Smooth muscle cell (in vitro differentiated cells): ENCODE results near the gene DCLK1. TPM values are rescaled to one million over a fixed set of nuclear protein-coding genes. Genes with fewer than 3 reads are reported as not detected.

Experiments used
- DNase-seq: peaks from one replicate; lab custom pipeline; 2025; ENCODE audit not compliant: unreplicated experiment; lab: John Stamatoyannopoulos, UW
- H2AFZ ChIP-seq: fragments of 200-600 bp; sonication (generic); 2 replicates; pipeline ENCODE4 v1.6.0; 2016; ENCODE audit warnings: antibody characterized with exemption, low read depth, mild to moderate bottlenecking
- H3F3A ChIP-seq: fragments of 200-600 bp; sonication (generic); 2 replicates; pipeline ENCODE4 v1.6.0; 2017; ENCODE audit warnings: antibody characterized with exemption, low read depth
- H3K27ac ChIP-seq: fragments of 200-600 bp; sonication (generic); 2 replicates; pipeline ENCODE4 v1.5.1; 2016; ENCODE audit warnings: low read depth, mild to moderate bottlenecking
- H3K27me3 ChIP-seq: fragments of 200-600 bp; sonication (generic); 2 replicates; pipeline ENCODE4 v1.6.1; 2016; ENCODE audit warnings: low read depth, mild to moderate bottlenecking
- H3K36me3 ChIP-seq: fragments of 200-600 bp; sonication (generic); 2 replicates; pipeline ENCODE4 v1.5.1; 2016; ENCODE audit warnings: low read depth
- H3K4me1 ChIP-seq: fragments of 200-600 bp; sonication (generic); 2 replicates; pipeline ENCODE4 v1.5.1; 2016; ENCODE audit warnings: low read depth
- H3K4me2 ChIP-seq: fragments of 200-600 bp; sonication (generic); 2 replicates; pipeline ENCODE4 v1.6.0; 2016; ENCODE audit warnings: mild to moderate bottlenecking
- H3K4me3 ChIP-seq: fragments of 200-600 bp; sonication (generic); 2 replicates; pipeline ENCODE4 v1.5.1; 2016; ENCODE audit warnings: mild to moderate bottlenecking
- H3K79me2 ChIP-seq: fragments of 200-600 bp; sonication (generic); 2 replicates; pipeline ENCODE4 v1.6.0; 2016; ENCODE audit warnings: low read depth, mild to moderate bottlenecking
- H3K9ac ChIP-seq: fragments of 200-600 bp; sonication (generic); 2 replicates; pipeline ENCODE4 v1.6.0; 2016; ENCODE audit warnings: low read depth
- H3K9me3 ChIP-seq: fragments of 200-600 bp; sonication (generic); replicated peaks from 2 replicates; pipeline ENCODE4 v1.5.1; 2016; ENCODE audit warnings: low read depth
- H4K20me1 ChIP-seq: fragments of 200-600 bp; sonication (generic); 2 replicates; pipeline ENCODE4 v1.6.0; 2016; ENCODE audit warnings: low read depth
- WGBS: methylation state at CpG from one replicate; pipeline ENCODE4 v1.1.7; 2016; ENCODE audit warnings: low lambda C conversion rate; 5-methylcytosine and 5-hydroxymethylcytosine counted together
- polyA plus RNA-seq: library from polyadenylated mRNA; unstranded; fragments of >200 nt; fragmentation: Nextera tagmentation; extraction: Ambion mirVana; gene quantifications from 2 replicates; pipeline ENCODE4 v1.2.1, GENCODE V29; 2016
- total RNA-seq: library from RNA; depleted of rRNA; stranded (reverse); fragments of >200 nt; gene quantifications from 2 replicates; pipeline ENCODE4 v1.2.3, GENCODE V29; 2014
- TF ChIP-seq, protein P1 (sequence below): fragments of 200-600 bp; sonication (generic); IDR thresholded peaks from 2 replicates; pipeline ENCODE4 v1.5.1; 2017; ENCODE audit warnings: borderline replicate concordance, mild to moderate bottlenecking, antibody characterized with exemption; ENCODE audit not compliant: insufficient read depth, poor library complexity, severe bottlenecking

DCLK1 gene
- total and polyA plus RNA-seq, 2 experiments from 2014 or later: 0.72 TPM; not detected in 1

DNA sequence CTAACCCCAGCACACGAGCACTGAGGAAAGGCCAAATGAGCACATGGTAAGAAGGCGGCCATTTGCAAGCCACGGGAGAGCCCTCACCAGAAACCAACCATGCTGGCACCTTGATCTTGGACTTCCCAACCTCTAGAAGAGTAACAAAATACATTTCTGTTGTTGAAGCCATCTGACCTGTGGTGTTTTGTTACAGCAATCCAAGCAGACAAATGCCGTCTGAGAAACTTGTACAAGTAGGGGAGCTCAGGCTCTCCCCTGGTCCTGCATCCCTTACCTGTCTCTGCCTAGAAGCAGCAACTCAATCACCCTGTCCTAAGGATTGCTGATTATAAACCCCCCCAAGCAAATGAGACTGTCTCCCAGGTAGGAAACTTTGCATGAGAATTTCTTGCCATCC, 399.7 kb downstream of the DCLK1 start:
- Histone ChIP-seq H3K4me2 (no peak overlapping the region), H3K9ac (no peak overlapping the region), H3K79me2 (no peaks in the 10 kb centered on the region), H2AFZ (no peak overlapping the region), H3K4me1 (peaks cover 4% of the 10 kb centered on the region), H3K9me3 (no peaks in the 10 kb centered on the region), H3F3A (no peaks in the 10 kb centered on the region), H3K4me3 (no peak overlapping the region), H3K27me3 (no peaks in the 10 kb centered on the region), H3K27ac (no peak overlapping the region), H3K36me3 (no peaks in the 10 kb centered on the region), H4K20me1 (no peaks in the 10 kb centered on the region)
- WGBS: 96% methylated on average over 4 of the region's 4 CpGs
- TF ChIP-seq, protein P1, sequence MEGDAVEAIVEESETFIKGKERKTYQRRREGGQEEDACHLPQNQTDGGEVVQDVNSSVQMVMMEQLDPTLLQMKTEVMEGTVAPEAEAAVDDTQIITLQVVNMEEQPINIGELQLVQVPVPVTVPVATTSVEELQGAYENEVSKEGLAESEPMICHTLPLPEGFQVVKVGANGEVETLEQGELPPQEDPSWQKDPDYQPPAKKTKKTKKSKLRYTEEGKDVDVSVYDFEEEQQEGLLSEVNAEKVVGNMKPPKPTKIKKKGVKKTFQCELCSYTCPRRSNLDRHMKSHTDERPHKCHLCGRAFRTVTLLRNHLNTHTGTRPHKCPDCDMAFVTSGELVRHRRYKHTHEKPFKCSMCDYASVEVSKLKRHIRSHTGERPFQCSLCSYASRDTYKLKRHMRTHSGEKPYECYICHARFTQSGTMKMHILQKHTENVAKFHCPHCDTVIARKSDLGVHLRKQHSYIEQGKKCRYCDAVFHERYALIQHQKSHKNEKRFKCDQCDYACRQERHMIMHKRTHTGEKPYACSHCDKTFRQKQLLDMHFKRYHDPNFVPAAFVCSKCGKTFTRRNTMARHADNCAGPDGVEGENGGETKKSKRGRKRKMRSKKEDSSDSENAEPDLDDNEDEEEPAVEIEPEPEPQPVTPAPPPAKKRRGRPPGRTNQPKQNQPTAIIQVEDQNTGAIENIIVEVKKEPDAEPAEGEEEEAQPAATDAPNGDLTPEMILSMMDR: no peak
- no peak for DNase-seq

DNA sequence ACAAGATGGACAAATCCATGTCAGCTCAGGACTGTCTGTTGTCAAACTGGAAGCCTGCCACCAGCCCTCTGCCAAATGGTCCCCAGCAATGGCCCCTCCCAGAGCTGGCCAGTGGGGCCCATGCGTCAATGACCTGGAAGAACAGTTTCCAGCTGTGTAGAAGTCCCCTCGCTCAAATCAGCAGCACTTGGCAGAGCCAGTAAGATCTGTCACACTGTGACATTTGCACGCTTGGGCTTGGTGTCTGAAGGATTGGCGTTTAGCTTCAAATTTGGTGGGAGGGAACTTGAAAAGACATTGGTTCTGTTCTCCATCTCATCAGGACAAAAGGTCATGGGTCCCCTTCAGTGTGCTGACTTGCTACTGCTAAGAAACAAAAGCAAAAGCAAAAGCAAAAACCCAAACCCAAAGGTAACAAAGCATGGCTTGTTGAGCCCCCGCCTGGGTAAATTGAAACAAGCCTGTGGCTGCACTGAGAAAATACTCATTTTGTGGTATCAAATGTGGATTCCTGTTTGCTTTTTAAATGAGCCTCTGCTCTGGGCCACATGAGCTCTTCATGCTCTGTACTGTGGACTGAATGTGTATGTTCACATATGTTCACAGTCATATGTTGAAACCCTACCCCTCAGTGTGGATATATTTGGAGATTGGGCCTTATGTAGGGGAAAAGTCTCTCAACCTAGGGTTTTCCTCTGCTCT, 401.1 kb downstream of the DCLK1 start:
- Histone ChIP-seq H2AFZ (no peak overlapping the region), H3K4me1 (peaks cover 4% of the 10 kb centered on the region), H3K27me3 (no peaks in the 10 kb centered on the region), H3K36me3 (no peaks in the 10 kb centered on the region), H3K4me3 (no peak overlapping the region), H3K4me2 (no peak overlapping the region), H3K79me2 (no peaks in the 10 kb centered on the region), H3K9me3 (no peaks in the 10 kb centered on the region), H3F3A (no peaks in the 10 kb centered on the region), H3K27ac (no peak overlapping the region), H4K20me1 (no peaks in the 10 kb centered on the region), H3K9ac (no peak overlapping the region)
- DNase-seq: no peak
- 87% methylated on average over 5 of the region's 5 CpGs for WGBS
- TF ChIP-seq, protein P1: no peak

DNA sequence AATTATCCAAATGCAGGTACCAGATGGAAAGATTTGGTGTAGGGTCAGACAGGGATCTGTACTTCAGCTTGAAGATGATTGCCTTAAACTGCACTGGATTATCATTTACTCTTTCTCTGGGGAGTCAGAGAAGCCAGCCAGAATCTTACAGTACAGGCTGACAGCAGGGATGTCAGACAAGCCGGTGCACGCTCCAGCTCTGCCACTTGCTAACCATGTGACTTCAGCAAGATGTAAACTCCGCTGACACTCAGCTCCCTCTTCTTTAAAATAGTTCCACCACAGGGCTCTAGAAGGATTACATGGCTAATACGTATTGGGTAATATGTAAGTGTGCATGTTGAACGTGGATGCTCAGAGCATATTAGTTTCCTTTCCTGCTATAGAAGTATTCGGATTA, 403.3 kb downstream of the DCLK1 start:
- Histone ChIP-seq H3K27me3 (no peaks in the 10 kb centered on the region), H3K4me3 (no peak overlapping the region), H3K4me1 (no peaks in the 10 kb centered on the region), H3K4me2 (no peak overlapping the region), H3F3A (no peaks in the 10 kb centered on the region), H3K79me2 (no peaks in the 10 kb centered on the region), H3K9me3 (no peaks in the 10 kb centered on the region), H3K27ac (no peak overlapping the region), H3K36me3 (no peaks in the 10 kb centered on the region), H2AFZ (no peak overlapping the region), H4K20me1 (no peaks in the 10 kb centered on the region), H3K9ac (no peak overlapping the region)
- 50% methylated on average over 6 of the region's 6 CpGs for WGBS
- TF ChIP-seq, protein P1: no peak
- no peak for DNase-seq

DNA sequence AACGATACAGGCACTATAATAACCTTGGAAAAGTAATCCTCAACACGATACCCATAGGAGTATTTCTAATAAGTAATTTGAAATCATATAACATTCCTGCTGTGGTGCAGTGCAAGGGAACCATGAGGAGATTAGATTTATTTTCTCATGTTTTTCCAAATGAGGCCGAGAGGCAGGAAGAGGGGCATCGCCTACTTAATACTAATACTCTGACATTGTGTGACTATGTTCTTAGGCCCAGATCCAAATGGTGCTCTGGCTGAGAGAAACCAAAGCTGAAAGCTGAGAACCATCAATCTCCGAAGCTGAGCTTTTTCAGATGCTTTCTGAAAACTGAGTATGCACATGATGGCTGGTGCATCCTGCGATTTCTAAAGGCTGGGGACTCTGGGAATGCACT, 406.7 kb downstream of the DCLK1 start:
- no peak overlapping the region for H3K4me3 ChIP-seq

More for the DNA sequence above, 406.7 kb downstream of the DCLK1 start:
- Histone ChIP-seq H3K27ac (no peak overlapping the region), H3K27me3 (peaks cover 4% of the 10 kb centered on the region), H2AFZ (no peak overlapping the region), H4K20me1 (no peaks in the 10 kb centered on the region), H3K4me1 (no peaks in the 10 kb centered on the region), H3F3A (no peaks in the 10 kb centered on the region), H3K9me3 (no peaks in the 10 kb centered on the region), H3K36me3 (no peaks in the 10 kb centered on the region), H3K79me2 (no peaks in the 10 kb centered on the region), H3K9ac (no peak overlapping the region), H3K4me2 (no peak overlapping the region)
- DNase-seq: no peak
- 94% methylated on average over 6 of the region's 6 CpGs for WGBS
- TF ChIP-seq, protein P1: no peak
